Measurements from ENCODE around the gene ZNF429.
"Not testable (repeated sequence)": the region's sequence is repeated elsewhere in the genome, so short reads cannot be mapped to it uniquely, and the experiment has no call there.

The ZNF429 gene

GRCh38 chr19:21513651-21514050, 8.2 kb downstream of the ZNF429 start:
- Histone ChIP-seq H3K27ac (ENCODE audit: low read depth, low read length) (no peak overlapping the region), H3K4me3 (ENCODE audit: low read depth, low read length) (no peak overlapping the region), H3K4me1 (ENCODE audit: control insufficient read depth, insufficient read depth, low read length, unreplicated experiment) (no peaks in the 10 kb centered on the region), H3K27me3 (ENCODE audit: insufficient read depth, low read length) (no peaks in the 10 kb centered on the region), H3K79me2 (ENCODE audit: control insufficient read depth, insufficient read depth, low read length, unreplicated experiment) (peaks cover 14% of the 10 kb centered on the region), H3K36me3 (ENCODE audit: insufficient read depth, low read length) (peaks cover 8% of the 10 kb centered on the region), H2AFZ (ENCODE audit: low read length, unreplicated experiment) (no peak overlapping the region)

- Histone ChIP-seq H3K27me3 (ENCODE audit: insufficient read depth, low read length) (no peaks in the 10 kb centered on the region), H3K36me3 (ENCODE audit: insufficient read depth, low read length) (peaks cover 43% of the 10 kb centered on the region), H3K27ac (ENCODE audit: low read depth, low read length) (no peak overlapping the region), H3K4me1 (ENCODE audit: control insufficient read depth, insufficient read depth, low read length, unreplicated experiment) (no peaks in the 10 kb centered on the region), H3K79me2 (ENCODE audit: control insufficient read depth, insufficient read depth, low read length, unreplicated experiment) (peaks cover 12% of the 10 kb centered on the region), H3K4me3 (ENCODE audit: low read depth, low read length) (no peak overlapping the region), H2AFZ (ENCODE audit: low read length, unreplicated experiment) (no peak overlapping the region)
Observed at GRCh38 chr19:21519488-21519887, 14.1 kb downstream of the ZNF429 start.

DNA sequence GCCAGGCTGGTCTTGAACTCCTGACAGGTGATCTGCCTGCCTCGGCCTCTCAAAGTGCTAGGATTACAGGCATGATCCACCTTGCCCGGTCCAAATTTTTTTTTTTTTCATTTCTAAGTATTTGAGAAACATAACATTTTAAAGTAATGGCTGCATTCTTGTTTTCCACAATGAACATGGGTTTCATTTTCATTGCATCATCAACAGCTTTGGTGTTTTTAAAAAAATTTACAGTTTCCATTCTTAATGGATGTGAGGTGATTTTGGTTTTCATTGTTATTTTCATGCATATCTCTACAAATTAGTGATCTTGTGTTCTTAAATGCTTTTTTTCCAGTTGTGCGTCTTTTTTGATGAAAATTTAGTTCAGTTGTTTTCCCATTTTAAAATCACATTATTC, 27.5 kb downstream of the ZNF429 start:
- Histone ChIP-seq H3K79me2 (ENCODE audit: control insufficient read depth, insufficient read depth, low read length, unreplicated experiment) (no peaks in the 10 kb centered on the region), H3K4me1 (ENCODE audit: control insufficient read depth, insufficient read depth, low read length, unreplicated experiment) (no peaks in the 10 kb centered on the region), H3K4me3 (ENCODE audit: low read depth, low read length) (no peak overlapping the region), H2AFZ (ENCODE audit: low read length, unreplicated experiment) (no peak overlapping the region), H3K27me3 (ENCODE audit: insufficient read depth, low read length) (no peaks in the 10 kb centered on the region), H3K27ac (ENCODE audit: low read depth, low read length) (no peak overlapping the region), H3K36me3 (ENCODE audit: insufficient read depth, low read length) (peaks cover 49% of the 10 kb centered on the region)

DNA sequence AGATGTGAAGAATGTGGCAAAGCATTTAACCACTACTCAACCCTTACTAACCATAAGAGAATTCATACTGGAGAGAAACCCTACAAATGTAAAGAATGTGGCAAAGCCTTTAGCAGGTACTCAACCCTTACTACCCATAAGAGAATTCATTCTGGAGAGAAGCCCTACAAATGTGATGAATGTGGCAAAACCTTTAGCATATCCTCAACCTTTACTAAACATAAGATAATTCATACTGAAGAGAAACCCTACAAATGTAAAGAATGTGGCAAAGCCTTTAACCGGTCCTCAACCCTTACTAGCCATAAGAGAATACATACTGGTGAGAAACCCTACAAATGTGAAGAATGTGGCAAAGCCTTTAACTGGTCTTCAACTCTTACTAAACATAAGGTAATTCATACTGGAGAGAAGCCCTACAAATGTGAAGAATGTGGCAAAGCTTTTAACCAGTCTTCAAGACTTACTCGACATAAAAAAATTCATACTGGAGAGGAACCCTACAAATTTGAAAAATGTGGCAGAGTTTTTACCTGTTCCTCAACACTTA, 31.4 kb downstream of the ZNF429 start:
- H3K4me3 ChIP-seq (ENCODE audit: low read depth, low read length); H3K4me1 ChIP-seq (ENCODE audit: control insufficient read depth, insufficient read depth, low read length, unreplicated experiment); H3K27me3 ChIP-seq (ENCODE audit: insufficient read depth, low read length); H2AFZ ChIP-seq (ENCODE audit: low read length, unreplicated experiment); H3K79me2 ChIP-seq (ENCODE audit: control insufficient read depth, insufficient read depth, low read length, unreplicated experiment); H3K27ac ChIP-seq (ENCODE audit: low read depth, low read length): not testable (repeated sequence)
- peaks cover 40% of the 10 kb centered on the region for H3K36me3 ChIP-seq (ENCODE audit: insufficient read depth, low read length)

DNA sequence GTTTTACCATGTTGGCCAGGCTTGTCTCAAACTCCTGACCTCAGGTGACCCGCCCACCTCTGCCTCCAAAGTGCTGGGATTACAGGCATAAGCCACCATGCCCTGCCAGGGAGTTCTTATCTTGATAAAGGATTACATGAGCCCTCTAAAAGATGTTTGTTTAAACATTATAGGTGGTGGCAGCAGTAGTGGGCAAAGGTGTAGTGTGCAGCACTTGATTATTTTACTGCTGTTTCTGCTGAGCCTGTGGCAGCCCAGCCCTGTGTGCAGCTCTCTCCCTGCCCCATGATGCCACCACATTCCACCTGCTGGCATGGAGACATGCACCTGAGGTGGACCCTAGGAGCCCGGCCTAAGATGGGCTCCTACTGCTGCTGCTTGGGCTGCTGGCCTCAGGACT, 54.0 kb downstream of the ZNF429 start:
- H2AFZ ChIP-seq (ENCODE audit: low read length, unreplicated experiment): no peak overlapping the region
- H3K79me2 ChIP-seq (ENCODE audit: control insufficient read depth, insufficient read depth, low read length, unreplicated experiment): no peaks in the 10 kb centered on the region
- H3K36me3 ChIP-seq (ENCODE audit: insufficient read depth, low read length): no peaks in the 10 kb centered on the region
- no peaks in the 10 kb centered on the region for H3K27me3 ChIP-seq (ENCODE audit: insufficient read depth, low read length)
- no peak overlapping the region for H3K4me3 ChIP-seq (ENCODE audit: low read depth, low read length)
- no peak overlapping the region for H3K27ac ChIP-seq (ENCODE audit: low read depth, low read length)
- no peaks in the 10 kb centered on the region for H3K4me1 ChIP-seq (ENCODE audit: control insufficient read depth, insufficient read depth, low read length, unreplicated experiment)

GRCh38 chr19:21564406-21564805, 59.0 kb downstream of the ZNF429 start:
- H3K27ac ChIP-seq (ENCODE audit: low read depth, low read length): no peak overlapping the region
- H3K4me1 ChIP-seq (ENCODE audit: control insufficient read depth, insufficient read depth, low read length, unreplicated experiment): no peaks in the 10 kb centered on the region
- H3K27me3 ChIP-seq (ENCODE audit: insufficient read depth, low read length): no peaks in the 10 kb centered on the region
- no peak overlapping the region for H2AFZ ChIP-seq (ENCODE audit: low read length, unreplicated experiment)
- no peak overlapping the region for H3K4me3 ChIP-seq (ENCODE audit: low read depth, low read length)
- H3K36me3 ChIP-seq (ENCODE audit: insufficient read depth, low read length): no peaks in the 10 kb centered on the region
- H3K79me2 ChIP-seq (ENCODE audit: control insufficient read depth, insufficient read depth, low read length, unreplicated experiment): no peaks in the 10 kb centered on the region

GRCh38 chr19:21566073-21566472, 60.7 kb downstream of the ZNF429 start:
- Histone ChIP-seq H3K36me3 (ENCODE audit: insufficient read depth, low read length) (no peaks in the 10 kb centered on the region), H3K79me2 (ENCODE audit: control insufficient read depth, insufficient read depth, low read length, unreplicated experiment) (no peaks in the 10 kb centered on the region), H3K4me1 (ENCODE audit: control insufficient read depth, insufficient read depth, low read length, unreplicated experiment) (no peaks in the 10 kb centered on the region), H3K4me3 (ENCODE audit: low read depth, low read length) (no peak overlapping the region), H3K27me3 (ENCODE audit: insufficient read depth, low read length) (no peaks in the 10 kb centered on the region), H3K27ac (ENCODE audit: low read depth, low read length) (no peak overlapping the region), H2AFZ (ENCODE audit: low read length, unreplicated experiment) (no peak overlapping the region)

GRCh38 chr19:21567806-21568205, 62.4 kb downstream of the ZNF429 start:
- H3K27ac ChIP-seq (ENCODE audit: low read depth, low read length); H2AFZ ChIP-seq (ENCODE audit: low read length, unreplicated experiment); H3K4me3 ChIP-seq (ENCODE audit: low read depth, low read length); H3K36me3 ChIP-seq (ENCODE audit: insufficient read depth, low read length); H3K27me3 ChIP-seq (ENCODE audit: insufficient read depth, low read length); H3K79me2 ChIP-seq (ENCODE audit: control insufficient read depth, insufficient read depth, low read length, unreplicated experiment); H3K4me1 ChIP-seq (ENCODE audit: control insufficient read depth, insufficient read depth, low read length, unreplicated experiment): not testable (repeated sequence)

DNA sequence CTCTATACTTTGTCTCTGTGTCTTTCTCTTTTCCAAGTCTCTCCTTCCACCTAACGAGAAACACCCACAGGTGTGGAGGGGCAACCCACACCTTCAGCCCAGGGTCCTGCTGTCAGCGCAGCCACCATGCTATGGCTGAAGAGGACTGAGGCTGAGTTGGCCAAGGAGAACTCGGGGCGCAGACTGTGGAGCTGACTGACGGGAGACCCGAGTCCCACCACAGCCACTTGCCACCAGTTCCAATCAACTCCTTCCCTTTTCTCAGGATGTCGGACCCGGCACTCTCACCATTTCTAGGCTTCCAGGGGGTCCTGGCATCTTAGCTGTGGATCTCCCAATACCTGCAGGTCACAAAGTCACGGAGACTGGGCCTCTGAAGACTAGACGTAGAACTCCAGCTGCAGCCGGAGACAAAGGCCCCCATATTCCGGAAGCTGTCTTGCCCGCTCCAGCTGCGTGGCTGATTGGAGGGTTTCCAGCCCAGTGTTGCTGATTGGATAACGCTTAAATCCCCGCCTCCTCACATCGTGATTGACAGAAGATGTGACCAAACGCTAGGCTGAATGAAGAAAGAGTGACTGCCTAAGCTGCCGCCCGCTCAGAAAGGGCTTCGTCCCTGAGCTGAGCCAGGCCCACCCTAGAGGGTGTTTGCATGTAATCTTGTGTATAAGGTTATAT, 63.6 kb downstream of the ZNF429 start:
- Histone ChIP-seq H3K79me2 (ENCODE audit: control insufficient read depth, insufficient read depth, low read length, unreplicated experiment) (no peaks in the 10 kb centered on the region), H2AFZ (ENCODE audit: low read length, unreplicated experiment) (no peak overlapping the region), H3K4me3 (ENCODE audit: low read depth, low read length) (peak overlapping the region; percentile 51), H3K27me3 (ENCODE audit: insufficient read depth, low read length) (no peaks in the 10 kb centered on the region), H3K27ac (ENCODE audit: low read depth, low read length) (no peak overlapping the region), H3K4me1 (ENCODE audit: control insufficient read depth, insufficient read depth, low read length, unreplicated experiment) (no peaks in the 10 kb centered on the region), H3K36me3 (ENCODE audit: insufficient read depth, low read length) (no peaks in the 10 kb centered on the region)

DNA sequence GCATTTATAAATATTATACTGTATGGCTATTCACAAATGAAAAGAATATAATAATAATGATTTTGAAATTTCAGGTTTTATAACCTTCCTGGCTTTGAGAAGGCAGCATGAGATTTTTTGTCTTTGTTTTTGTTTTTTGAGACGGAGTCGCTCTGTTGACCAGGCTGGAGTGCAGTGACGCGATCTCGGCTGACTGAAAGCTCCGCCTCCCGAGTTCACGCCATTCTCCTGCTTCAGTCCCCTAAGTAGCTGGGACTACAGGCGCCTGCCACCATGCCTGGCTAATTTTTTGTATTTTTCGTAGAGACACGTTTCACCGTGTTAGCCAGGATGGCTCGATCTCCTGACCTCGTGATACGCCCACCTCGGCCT, 64.1 kb downstream of the ZNF429 start:
- Histone ChIP-seq H3K27ac (ENCODE audit: low read depth, low read length) (no peak overlapping the region), H3K79me2 (ENCODE audit: control insufficient read depth, insufficient read depth, low read length, unreplicated experiment) (no peaks in the 10 kb centered on the region), H3K4me3 (ENCODE audit: low read depth, low read length) (no peak overlapping the region; the same call in 1 of the 2 replicates), H3K27me3 (ENCODE audit: insufficient read depth, low read length) (no peaks in the 10 kb centered on the region), H3K4me1 (ENCODE audit: control insufficient read depth, insufficient read depth, low read length, unreplicated experiment) (no peaks in the 10 kb centered on the region), H3K36me3 (ENCODE audit: insufficient read depth, low read length) (no peaks in the 10 kb centered on the region), H2AFZ (ENCODE audit: low read length, unreplicated experiment) (no peak overlapping the region)

DNA sequence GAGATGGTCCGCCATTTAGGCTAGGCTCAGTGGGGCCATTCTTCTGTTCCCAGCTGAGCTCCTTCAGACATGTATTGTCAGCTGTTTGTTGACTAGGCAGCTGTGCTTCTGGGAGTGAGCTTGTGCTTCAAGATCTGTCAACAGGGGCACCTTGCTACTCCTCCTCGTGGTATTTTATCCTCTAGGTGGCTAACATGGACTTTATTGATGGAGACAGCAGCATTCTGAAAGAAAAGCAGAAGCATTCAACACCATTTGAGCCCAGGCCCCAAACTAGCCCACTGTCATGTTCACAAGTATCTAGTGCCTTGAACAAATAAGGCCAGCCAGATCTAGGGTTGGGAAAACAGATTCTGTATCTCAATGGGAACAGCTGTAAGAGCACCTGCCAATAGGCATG, 65.9 kb downstream of the ZNF429 start:
- H2AFZ ChIP-seq (ENCODE audit: low read length, unreplicated experiment): no peak overlapping the region
- no peaks in the 10 kb centered on the region for H3K36me3 ChIP-seq (ENCODE audit: insufficient read depth, low read length)
- H3K79me2 ChIP-seq (ENCODE audit: control insufficient read depth, insufficient read depth, low read length, unreplicated experiment): no peaks in the 10 kb centered on the region
- H3K27me3 ChIP-seq (ENCODE audit: insufficient read depth, low read length): no peaks in the 10 kb centered on the region
- no peak overlapping the region for H3K27ac ChIP-seq (ENCODE audit: low read depth, low read length)
- H3K4me3 ChIP-seq (ENCODE audit: low read depth, low read length): no peak overlapping the region
- H3K4me1 ChIP-seq (ENCODE audit: control insufficient read depth, insufficient read depth, low read length, unreplicated experiment): no peaks in the 10 kb centered on the region

Data from ACC112 (cell line).